Forelimb muscle (tissue), 1 donor: ENCODE measurements around the gene MYO1E. TPM values are rescaled to one million over a fixed set of nuclear protein-coding genes. Genes with fewer than 3 reads are reported as not detected.
A peak's percentile ranks its signal among the peaks of the same experiment; 100 is the strongest.
"Not testable (repeated sequence)": the region's sequence is repeated elsewhere in the genome, so short reads cannot be mapped to it uniquely, and the experiment has no call there.

Experiments
- DNase-seq: peaks from one replicate; pipeline ENCODE4 v3.0.0-alpha.2; 2013; ENCODE audit warnings: low read depth
- polyA plus RNA-seq: library from polyadenylated mRNA; unstranded; fragments of 120-200 nt; gene quantifications from one replicate; pipeline ENCODE4 v1.2.1, GENCODE V29; 2013; ENCODE audit not compliant: insufficient read length

The MYO1E gene
- polyA plus RNA-seq, 1 donor, result 32.9 TPM

- DNase-seq, result no peak
These were observed 205.9 kb downstream of the MYO1E start for GRCh38 chr15:59166601-59167265.

GRCh38 chr15:59166166-59166565 lies 206.5 kb downstream of the MYO1E start:
- DNase-seq, result no peak

- DNase-seq, result no peak
These were observed 206.9 kb downstream of the MYO1E start for GRCh38 chr15:59165726-59166125.

- DNase-seq, result not testable (repeated sequence)
These were observed 210.6 kb downstream of the MYO1E start for GRCh38 chr15:59162080-59162479.

GRCh38 chr15:59160880-59161593 lies 211.6 kb downstream of the MYO1E start:
- no peak for DNase-seq

GRCh38 chr15:59159210-59159609 lies 213.5 kb downstream of the MYO1E start:
- no peak for DNase-seq

- no peak for DNase-seq
These were observed 214.0 kb downstream of the MYO1E start for GRCh38 chr15:59158701-59159034.

GRCh38 chr15:59157840-59158700 lies 214.6 kb downstream of the MYO1E start:
- peak; percentile 53 for DNase-seq

GRCh38 chr15:59157396-59157795 lies 215.3 kb downstream of the MYO1E start:
- no peak for DNase-seq

GRCh38 chr15:59155431-59155830 lies 217.2 kb downstream of the MYO1E start:
- no peak for DNase-seq

GRCh38 chr15:59154243-59154642 lies 218.4 kb downstream of the MYO1E start:
- no peak for DNase-seq

GRCh38 chr15:59153466-59153865 lies 219.2 kb downstream of the MYO1E start:
- DNase-seq, result no peak

GRCh38 chr15:59152694-59153450 lies 219.8 kb downstream of the MYO1E start:
- DNase-seq, result no peak

- no peak for DNase-seq
These were observed 222.5 kb downstream of the MYO1E start for GRCh38 chr15:59150185-59150584.

- no peak for DNase-seq
These were observed 224.4 kb downstream of the MYO1E start for GRCh38 chr15:59148153-59148833.

- no peak for DNase-seq
These were observed 225.0 kb downstream of the MYO1E start for GRCh38 chr15:59147666-59148065.

- DNase-seq, result not testable (repeated sequence)
These were observed 228.1 kb downstream of the MYO1E start for GRCh38 chr15:59144594-59144993.

GRCh38 chr15:59143281-59143680 lies 229.4 kb downstream of the MYO1E start:
- DNase-seq, result no peak

- no peak for DNase-seq
These were observed 232.0 kb downstream of the MYO1E start for GRCh38 chr15:59140422-59141226.

- no peak for DNase-seq
These were observed 234.4 kb downstream of the MYO1E start for GRCh38 chr15:59138243-59138642.
